NCI-H774 (cell line): ENCODE results near the gene CDC5L.

Experiments
- DNase-seq: peaks from one replicate; lab custom pipeline; 2025; lab: John Stamatoyannopoulos, UW

CDC5L gene

DNA sequence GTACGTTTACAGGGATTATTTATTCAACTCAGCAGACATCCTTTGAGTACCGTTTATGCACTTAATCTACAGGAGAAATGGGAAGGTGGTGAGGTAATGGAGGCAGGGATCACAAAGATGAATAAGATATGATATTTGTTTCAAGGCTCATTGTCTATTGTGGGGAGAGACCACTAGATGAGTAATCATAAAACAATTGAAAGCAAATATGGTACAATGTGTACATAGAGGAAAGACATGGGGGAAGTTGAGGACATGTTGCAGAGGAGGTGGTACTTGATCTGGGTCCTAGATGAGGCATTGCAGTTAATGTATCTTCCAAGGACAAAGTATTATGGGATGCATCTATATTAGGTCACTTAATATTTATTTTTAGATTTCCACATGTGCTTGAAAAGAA is 13.7 kb upstream of the CDC5L start:
- no peak for DNase-seq

DNA sequence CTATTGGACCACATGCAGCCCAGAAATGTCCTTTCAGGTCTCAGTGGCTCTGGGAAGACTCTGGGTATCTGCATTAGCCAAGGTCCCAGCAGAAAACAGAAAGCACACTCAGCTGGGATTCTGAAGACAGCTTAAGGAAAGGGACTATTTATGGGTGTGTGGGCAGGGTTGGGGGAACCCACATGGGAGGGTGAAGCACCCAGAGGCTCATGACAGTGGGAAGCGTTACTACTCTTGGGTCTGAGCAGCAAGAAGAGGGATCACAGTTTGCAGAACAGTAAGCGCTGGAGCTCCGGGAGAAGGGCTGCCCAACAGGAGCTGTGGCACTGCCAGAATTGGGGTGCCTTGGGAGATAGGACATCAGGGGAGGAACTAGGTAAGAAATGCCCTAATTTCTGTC is 12.4 kb upstream of the CDC5L start:
- DNase-seq: no peak

DNA sequence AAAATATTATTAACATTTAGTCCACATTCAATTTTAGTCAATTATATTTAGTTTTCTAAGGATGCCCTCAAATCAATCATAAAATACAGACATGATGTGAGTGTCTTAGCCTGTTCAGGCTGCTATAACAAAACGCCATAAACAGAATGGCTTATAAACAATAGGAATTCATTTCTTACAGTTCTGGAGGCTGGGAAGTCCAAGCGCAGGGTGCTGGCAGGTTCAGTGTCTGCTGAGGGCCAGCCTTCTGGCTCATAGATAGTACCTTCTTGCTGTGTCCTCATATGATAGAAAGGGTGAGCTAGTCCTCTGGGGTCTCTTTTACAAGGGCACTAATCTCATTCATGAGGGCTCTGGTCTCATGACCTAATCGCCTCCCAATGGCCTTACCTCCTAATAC is 10.0 kb upstream of the CDC5L start:
- DNase-seq: no peak

DNA sequence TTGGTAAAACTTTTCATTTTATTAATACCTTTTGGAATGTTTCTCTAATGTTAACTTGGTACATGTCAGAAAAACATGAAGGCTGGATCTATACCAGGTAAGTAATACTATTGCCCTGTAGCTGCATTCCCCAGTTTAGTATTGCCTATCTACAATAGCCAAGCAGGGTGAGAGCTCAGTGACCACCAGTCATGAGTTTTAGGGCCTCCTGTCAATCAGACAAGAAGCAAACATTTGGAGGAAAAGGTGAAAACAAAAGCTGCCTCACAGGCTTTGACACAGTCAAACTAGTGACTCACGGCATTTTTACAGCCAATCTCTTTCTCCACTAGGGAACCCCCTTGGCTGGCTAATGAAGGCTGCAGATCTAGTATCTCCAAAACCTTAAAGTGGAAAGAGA is 9.5 kb upstream of the CDC5L start:
- no peak for DNase-seq

DNA sequence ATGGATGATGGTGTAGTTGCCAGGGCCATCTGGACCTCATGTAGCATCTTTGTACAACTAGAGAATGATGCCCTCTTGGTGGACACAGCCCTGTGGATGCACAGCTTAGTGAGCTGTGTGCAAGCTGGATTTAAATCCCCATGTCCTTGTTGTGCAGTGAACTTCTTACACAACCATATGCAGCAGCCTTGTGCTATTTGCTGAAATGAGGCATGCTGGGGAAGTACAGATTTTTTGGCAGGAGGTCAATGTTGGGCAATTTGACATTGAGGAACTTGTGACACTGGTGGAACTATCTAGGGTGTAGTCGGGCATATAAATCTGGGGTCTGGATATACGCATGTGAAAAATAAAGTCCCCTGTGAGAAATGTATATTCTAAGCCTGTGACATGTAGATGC is 5.8 kb upstream of the CDC5L start:
- DNase-seq: no peak

GRCh38 chr6:44386364-44386928 is 1.1 kb upstream of the CDC5L start:
- peak; percentile 33 for DNase-seq

DNA sequence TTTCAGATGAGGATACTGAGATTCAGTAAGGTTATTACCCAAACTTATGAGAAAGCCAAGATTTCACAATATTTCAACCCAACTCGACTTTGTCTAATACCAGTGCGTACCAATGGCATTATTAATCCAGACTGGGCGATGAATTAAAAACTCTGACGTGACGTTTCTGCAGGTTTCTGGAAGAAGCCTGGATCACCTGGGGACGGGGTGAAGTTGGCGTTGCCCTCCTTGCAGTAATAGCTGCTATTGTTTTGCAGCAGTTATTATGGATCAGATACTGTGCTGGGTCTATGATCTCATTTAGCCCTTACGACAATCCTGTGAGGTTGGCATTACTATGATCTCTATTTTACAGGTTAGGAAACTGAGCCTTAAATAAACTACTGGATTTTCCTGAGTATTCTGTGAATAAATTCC is 569 bp upstream of the CDC5L start:
- DNase-seq: peak; percentile 52

DNA sequence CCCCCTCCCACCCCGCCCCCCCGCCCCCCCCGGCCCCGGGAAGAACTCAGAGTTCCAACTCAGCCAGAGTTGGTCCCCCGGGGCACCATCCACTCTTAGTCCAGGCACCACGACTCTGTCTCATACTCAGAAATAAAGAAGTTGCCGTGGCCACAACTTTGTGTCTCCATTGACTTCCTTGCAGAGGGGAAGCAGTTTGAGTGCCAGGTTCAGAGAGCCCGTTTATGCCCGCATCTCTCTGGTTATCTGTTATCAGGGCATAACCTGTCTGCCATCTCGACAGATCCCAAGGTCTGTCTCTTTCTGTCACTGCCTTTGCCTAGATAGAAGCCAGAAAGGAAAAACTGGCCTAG is 605 bp downstream of the CDC5L start:
- DNase-seq: no peak

DNA sequence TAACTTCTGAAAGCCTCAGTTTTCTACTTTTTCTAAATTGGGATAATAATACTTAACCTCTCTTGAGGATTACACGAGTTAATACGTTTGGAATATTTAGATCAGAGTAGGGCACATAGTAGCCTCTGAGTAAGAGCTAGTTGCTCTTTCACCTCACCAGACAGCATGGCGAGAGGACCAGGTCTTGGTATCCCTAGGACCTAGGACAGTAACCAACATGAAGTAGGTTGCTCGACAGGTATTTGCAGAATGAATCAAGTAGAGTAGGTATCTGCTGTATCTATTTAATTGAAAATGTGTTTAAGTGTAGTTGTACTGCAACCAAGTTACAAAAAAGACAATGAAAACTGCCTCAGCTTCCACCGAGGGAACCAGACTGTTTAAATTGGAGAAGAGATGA is 1.4 kb downstream of the CDC5L start:
- no peak for DNase-seq

- DNase-seq: no peak
Measured at GRCh38 chr6:44390158-44390683, 2.7 kb downstream of the CDC5L start.

DNA sequence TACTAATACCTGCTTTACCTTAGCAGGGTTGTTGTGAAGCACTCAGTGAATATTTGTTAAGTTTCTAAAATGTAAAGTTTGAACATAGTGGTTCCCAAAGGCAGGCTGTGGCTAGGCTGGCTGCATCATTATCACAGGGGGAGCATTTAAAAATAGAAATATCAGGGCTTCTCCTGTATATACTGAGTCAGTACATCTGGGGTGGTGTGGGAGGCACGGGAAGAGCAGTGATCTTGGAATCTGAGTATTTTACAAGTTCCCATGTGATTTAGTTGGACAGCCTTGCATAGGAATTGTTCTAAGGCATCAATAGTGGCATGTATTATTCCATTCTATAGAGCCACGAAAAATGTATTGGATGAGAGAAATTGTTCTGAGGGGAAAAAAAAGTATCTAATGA is 8.0 kb downstream of the CDC5L start:
- no peak for DNase-seq

GRCh38 chr6:44396968-44397367 is 9.5 kb downstream of the CDC5L start:
- DNase-seq: no peak

DNA sequence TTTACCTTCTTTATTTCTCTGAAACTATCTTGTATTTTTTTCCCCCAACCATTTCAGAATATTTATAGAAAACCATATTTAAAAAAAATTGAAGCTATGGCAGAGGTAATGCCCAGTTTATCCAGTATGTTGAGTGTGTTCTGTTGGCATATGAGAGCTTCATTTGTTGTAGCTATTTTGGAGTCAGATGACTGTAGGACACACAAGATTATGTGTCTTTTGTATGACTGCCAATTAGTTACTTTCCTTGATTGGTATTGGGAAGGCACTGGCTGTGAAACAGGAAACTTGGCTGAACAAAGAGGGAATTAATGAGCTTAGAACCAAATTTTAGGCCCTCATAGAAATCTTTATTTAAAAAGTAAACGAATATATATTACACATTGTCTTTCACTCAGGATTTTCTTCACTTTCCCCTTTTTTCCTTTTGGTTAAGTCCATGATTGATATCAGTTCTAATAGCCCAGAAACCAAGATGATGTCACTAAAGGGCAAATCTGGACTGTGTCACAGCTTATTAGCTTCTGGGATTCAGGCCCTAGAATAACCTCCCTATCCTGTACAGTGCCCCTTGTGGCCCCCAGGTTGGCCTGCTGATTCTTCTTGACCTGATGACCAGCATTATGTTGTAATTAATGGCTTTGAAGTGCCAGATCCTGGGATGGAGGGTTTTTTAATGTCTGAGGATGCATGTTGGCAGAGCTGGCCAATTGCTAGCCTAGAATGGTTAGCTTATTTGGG is 10.1 kb downstream of the CDC5L start:
- DNase-seq: no peak

DNA sequence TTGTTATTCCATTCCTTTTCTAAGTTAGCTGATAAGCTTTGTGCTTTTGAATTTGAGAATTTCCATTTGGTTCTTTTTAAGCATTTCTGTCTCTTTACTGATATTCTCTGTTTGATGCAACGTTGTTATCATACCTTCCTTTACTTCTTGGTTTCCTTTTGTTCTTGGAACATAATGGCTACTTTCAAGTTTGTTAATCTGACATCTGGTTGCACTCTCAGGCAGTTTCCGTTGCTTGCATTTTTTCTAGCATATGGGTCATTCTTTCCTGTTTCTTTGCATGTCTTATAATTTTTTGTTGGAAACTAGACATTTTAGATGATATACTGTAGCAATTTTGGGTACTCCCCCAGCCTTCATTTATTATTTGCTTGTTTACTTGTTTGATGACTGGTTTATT is 12.5 kb downstream of the CDC5L start:
- no peak for DNase-seq

DNA sequence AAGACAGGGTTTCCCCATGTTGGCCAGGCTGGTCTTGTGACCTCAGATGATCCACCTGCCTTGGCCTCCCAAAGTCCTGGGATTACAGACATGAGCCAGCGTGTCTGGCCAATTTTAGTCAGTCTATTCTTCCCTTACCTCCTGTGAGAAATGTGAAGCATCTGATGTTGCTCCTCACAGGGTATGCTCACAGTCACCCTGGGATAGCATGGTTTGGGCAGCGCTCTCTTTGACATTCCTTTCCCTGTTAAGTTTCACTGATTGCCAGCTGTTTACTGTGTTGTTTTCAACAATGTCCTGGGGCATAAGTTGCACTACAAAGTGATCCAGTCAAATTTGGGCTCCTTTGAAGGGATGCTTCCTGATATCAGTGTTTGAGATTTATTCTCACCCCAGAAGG is 13.1 kb downstream of the CDC5L start:
- DNase-seq: no peak

DNA sequence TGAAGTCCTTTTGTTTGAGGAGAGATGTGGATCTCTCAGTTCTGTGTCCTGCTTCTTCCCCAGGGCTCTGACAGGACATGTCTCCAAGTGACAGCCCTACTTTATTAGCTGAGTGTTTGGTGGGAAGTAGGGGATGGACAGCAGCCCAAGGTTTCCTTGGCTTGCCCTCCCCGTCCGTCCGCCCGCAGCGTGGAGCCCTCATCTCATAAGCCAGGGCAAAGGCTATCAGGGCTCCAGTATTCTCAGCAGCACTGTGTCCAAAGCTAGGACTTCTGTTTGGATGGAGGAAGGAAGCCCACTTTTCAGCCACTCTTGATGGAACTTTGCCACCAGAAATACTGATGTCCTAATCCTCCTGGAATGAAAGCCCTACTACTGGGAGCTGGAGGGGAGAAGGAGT is 13.6 kb downstream of the CDC5L start:
- DNase-seq: no peak

DNA sequence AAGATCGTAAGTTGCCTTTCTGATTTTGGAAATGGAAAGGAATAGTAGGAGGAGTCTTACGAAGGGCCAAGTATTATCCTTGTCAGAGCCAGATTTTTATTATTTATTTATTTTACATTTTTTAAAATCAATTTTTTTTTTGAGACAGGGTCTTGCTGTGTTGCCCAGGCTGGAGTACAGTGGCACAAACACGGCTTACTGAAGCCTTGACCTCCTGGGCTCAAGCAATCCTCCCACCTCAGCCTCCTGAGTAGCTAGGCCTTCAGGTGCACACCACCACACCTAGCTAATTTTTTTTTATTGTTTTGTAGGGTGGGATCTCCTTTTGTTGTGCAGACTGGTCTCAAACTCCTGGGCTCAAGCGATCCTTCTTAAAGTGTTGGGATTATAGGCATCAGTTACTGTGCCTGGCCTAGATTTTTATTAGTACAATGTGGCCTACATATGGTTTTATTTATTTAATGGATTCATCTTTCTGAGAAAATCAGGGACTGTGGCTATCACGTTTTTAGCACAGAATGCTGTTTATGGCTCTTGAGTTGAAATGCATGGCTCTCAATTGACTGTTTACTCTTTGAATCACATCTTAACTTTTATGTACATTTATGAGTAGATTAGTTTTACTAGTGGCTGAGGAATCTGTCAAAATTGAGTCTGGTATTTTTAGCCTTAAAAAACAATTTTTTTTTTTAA is 16.7 kb downstream of the CDC5L start:
- no peak for DNase-seq

GRCh38 chr6:44404715-44405099 is 17.2 kb downstream of the CDC5L start:
- DNase-seq: no peak

- DNase-seq: no peak
Measured at GRCh38 chr6:44407951-44408670, 20.6 kb downstream of the CDC5L start.

DNA sequence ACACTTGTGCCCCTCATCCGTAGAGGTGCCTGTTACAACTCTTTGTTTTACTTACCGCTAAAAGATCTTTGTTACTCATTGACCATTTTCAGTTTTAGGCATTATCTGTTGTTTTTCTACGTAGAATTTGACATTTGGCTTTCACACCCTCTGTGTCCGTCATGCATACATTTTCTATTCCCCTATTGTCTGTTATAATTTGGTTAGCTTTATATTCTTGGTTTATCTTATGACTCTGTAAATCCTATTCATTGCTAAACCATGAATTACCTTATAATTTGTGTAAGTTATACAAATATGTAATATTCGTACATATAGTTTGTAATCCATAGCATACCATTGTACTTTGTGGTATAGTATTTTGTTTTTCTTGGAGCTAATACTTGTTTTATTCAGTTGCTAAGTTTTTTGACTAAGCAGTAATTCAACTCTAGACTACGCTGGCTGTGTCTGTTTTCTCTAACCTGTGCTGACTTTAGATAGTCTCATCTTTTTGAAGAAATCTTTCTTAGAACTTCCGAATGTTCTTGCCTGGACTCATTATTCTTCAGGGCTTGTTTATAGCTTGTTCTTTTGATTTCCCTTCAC is 21.8 kb downstream of the CDC5L start:
- DNase-seq: no peak

GRCh38 chr6:44410363-44410762 is 22.9 kb downstream of the CDC5L start:
- DNase-seq: no peak

DNA sequence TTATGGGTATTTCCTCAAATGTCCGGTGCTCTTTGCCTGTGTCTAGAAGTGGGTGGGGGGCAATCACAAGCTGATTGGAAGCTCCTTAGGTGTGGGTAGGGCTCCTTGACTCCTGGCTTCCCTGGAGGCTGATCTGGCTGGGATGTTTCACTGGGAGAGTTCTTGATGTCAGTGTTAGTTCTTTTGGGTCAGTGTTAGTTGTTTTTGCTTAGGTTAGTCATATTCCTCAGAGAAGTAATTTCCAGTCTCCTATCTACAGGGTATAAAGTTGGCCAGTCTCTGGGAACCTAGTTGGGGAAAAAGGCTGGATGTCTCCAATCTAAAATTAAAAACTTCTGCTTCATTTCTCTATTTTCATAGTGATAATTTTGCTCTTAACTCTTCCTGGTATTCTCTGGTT is 23.6 kb downstream of the CDC5L start:
- DNase-seq: no peak
